Aorta (tissue), 5 donors: Measurements from ENCODE around the gene MAL. TPM values are rescaled to one million over a fixed set of nuclear protein-coding genes. Genes with fewer than 3 reads are reported as not detected.

Experiments used
- ATAC-seq: fragments of 200-7000 bp; cut with Tn5 transposase; one replicate; pipeline ENCODE4 v1.9.1; 2022; ENCODE audit warnings: moderate library complexity; ENCODE audit not compliant: low FRiP score
- DNase-seq, 2 donors: peaks; one replicate each; pipeline ENCODE4 v3.0.0-alpha.2; 2020
- H3K27ac ChIP-seq, 2 donors: one replicate each; pipeline ENCODE4 v1.5.1; 2013; ENCODE audit warnings: low read length in 2 of 2, mild to moderate bottlenecking in 2 of 2, moderate library complexity in 2 of 2, control low read depth in 1 of 2, inconsistent platforms in 1 of 2, low read depth in 1 of 2
- H3K27me3 ChIP-seq, 2 donors: one replicate each; pipeline ENCODE4 v1.6.1; 2013; ENCODE audit warnings: control low read depth in 1 of 2, low read length in 1 of 2, mild to moderate bottlenecking in 1 of 2, moderate library complexity in 1 of 2; ENCODE audit not compliant: insufficient read depth in 2 of 2, control insufficient read depth in 1 of 2
- H3K36me3 ChIP-seq, 2 donors: one replicate each; pipeline ENCODE4 v1.6.1; 2013; ENCODE audit warnings: control low read depth in 1 of 2, low read length in 1 of 2, mild to moderate bottlenecking in 1 of 2; ENCODE audit not compliant: insufficient read depth in 2 of 2, control insufficient read depth in 1 of 2
- H3K4me1 ChIP-seq, 2 donors: one replicate each; pipeline ENCODE4 v1.6.1; 2013; ENCODE audit warnings: low read length in 2 of 2, control low read depth in 1 of 2, mild to moderate bottlenecking in 1 of 2, moderate library complexity in 1 of 2; ENCODE audit not compliant: insufficient read depth in 2 of 2, control insufficient read depth in 1 of 2
- H3K4me3 ChIP-seq, 2 donors: one replicate each; pipeline ENCODE4 v1.5.1; 2013; ENCODE audit warnings: low read length in 2 of 2, control low read depth in 1 of 2, mild to moderate bottlenecking in 1 of 2
- H3K9me3 ChIP-seq: one replicate; pipeline ENCODE4 v1.6.1; 2013; ENCODE audit warnings: mild to moderate bottlenecking, low read length; ENCODE audit not compliant: control insufficient read depth
- WGBS, 2 donors: extraction: QIAGEN DNeasy Blood & Tissue Kit; methylation state at CpG; one replicate each; pipeline ENCODE4 v1.1.7; 2013; 5-methylcytosine and 5-hydroxymethylcytosine counted together
- intact Hi-C, 2 donors: fragments of 100-400 bp; cut with DNase I; formaldehyde crosslinking; loops; one replicate each; pipeline versions ENCODE4 v1.14.2 to v1.15.0; 2022
- polyA plus RNA-seq, 2 donors: library from polyadenylated mRNA; stranded (reverse); fragments of 200-250 nt; gene quantifications; one replicate each; pipeline ENCODE4 v1.2.3, GENCODE V29; 2013
- total RNA-seq, 2 donors: library from RNA; stranded (reverse); fragmentation: NEBNext Ultra II Directional; extraction: Animal tissue kit (Norgen Biotek cat#: 25700); gene quantifications; one replicate each; pipeline ENCODE4 v1.2.1, GENCODE V29; 2021
- donor health status: healthy with polysubstance abuse.
- donor health status: Bipolar disorder and iron deficiency.
- donor health status: DM: no; HTN: no; CAD: no.
- donor health status: DM: no; HTN: no; CAD: no.
- donor health status: DM: yes; HTN: yes; CAD: no.

Gene MAL
- total and polyA plus RNA-seq, 4 donors: 0.49 to 2.0 (median 1.5) TPM

GRCh38 chr2:94985636-94986035 is 39.9 kb upstream of the MAL start:
- intact Hi-C loops: no loop called here
- H3K4me3 ChIP-seq: no peak overlapping the region
- WGBS, 2 donors: 75 to 86% methylated on average over 5 of the region's 5 CpGs
- DNase-seq (no peak), ATAC-seq (no peak)
- H3K4me1 ChIP-seq: no peaks in the 10 kb centered on the region
- no peaks in the 10 kb centered on the region for H3K27me3 ChIP-seq
- no peak overlapping the region for H3K27ac ChIP-seq
- no peaks in the 10 kb centered on the region for H3K36me3 ChIP-seq
- H3K9me3 ChIP-seq: no peaks in the 10 kb centered on the region

GRCh38 chr2:94986392-94986963 is 39.0 kb upstream of the MAL start:
- DNase-seq (no peak), ATAC-seq (no peak)

GRCh38 chr2:94987074-94988020 is 38.2 kb upstream of the MAL start:
- no peaks in the 10 kb centered on the region for H3K36me3 ChIP-seq
- peak in 1 of 2 donors; percentile 22 for DNase-seq
- no peaks in the 10 kb centered on the region for H3K9me3 ChIP-seq
- no peak for ATAC-seq
- intact Hi-C loops: no loop called here
- H3K27me3 ChIP-seq: no peaks in the 10 kb centered on the region
- H3K4me3 ChIP-seq: no peak overlapping the region
- 79 to 82% methylated on average over 15 of the region's 15 CpGs for WGBS, 2 donors
- H3K4me1 ChIP-seq: no peaks in the 10 kb centered on the region
- no peak overlapping the region for H3K27ac ChIP-seq

More at GRCh38 chr2:94986392-94986963, 39.0 kb upstream of the MAL start:
- intact Hi-C loops: no loop called here
- WGBS, 2 donors: 54 to 63% methylated on average over 3 of the region's 3 CpGs
- H3K27me3 ChIP-seq: no peaks in the 10 kb centered on the region
- no peaks in the 10 kb centered on the region for H3K36me3 ChIP-seq
- no peaks in the 10 kb centered on the region for H3K4me1 ChIP-seq
- H3K27ac ChIP-seq: no peak overlapping the region
- H3K4me3 ChIP-seq: no peak overlapping the region
- H3K9me3 ChIP-seq: no peaks in the 10 kb centered on the region

GRCh38 chr2:94990956-94991355 is 34.6 kb upstream of the MAL start:
- H3K9me3 ChIP-seq: no peaks in the 10 kb centered on the region
- ATAC-seq (no peak), DNase-seq (no peak)
- no peak overlapping the region for H3K4me3 ChIP-seq
- H3K4me1 ChIP-seq: no peaks in the 10 kb centered on the region
- no peaks in the 10 kb centered on the region for H3K36me3 ChIP-seq
- intact Hi-C loops: no loop called here
- H3K27ac ChIP-seq: no peak overlapping the region
- no peaks in the 10 kb centered on the region for H3K27me3 ChIP-seq

- intact Hi-C loops: no loop called here
- H3K4me1 ChIP-seq: no peaks in the 10 kb centered on the region
- ATAC-seq: no peak
- no peaks in the 10 kb centered on the region for H3K9me3 ChIP-seq
- 80 to 87% methylated on average over 5 of the region's 5 CpGs for WGBS, 2 donors
- H3K4me3 ChIP-seq: no peak overlapping the region
- no peak overlapping the region for H3K27ac ChIP-seq
- peaks cover 0 to under 1% of the 10 kb centered on the region in 2 donors for H3K27me3 ChIP-seq
- DNase-seq: no peak
- no peaks in the 10 kb centered on the region for H3K36me3 ChIP-seq
Observed at GRCh38 chr2:94992360-94992759, 33.1 kb upstream of the MAL start.

GRCh38 chr2:94993176-94994062 is 32.1 kb upstream of the MAL start:
- no peak for ATAC-seq
- H3K36me3 ChIP-seq: no peaks in the 10 kb centered on the region
- no peaks in the 10 kb centered on the region for H3K9me3 ChIP-seq
- H3K4me1 ChIP-seq: no peaks in the 10 kb centered on the region
- H3K27me3 ChIP-seq: peaks cover 0 to 2% of the 10 kb centered on the region in 2 donors
- 79 to 80% methylated on average over 31 of the region's 31 CpGs for WGBS, 2 donors
- peak in 1 of 2 donors; percentile 51 for DNase-seq
- no peak overlapping the region for H3K27ac ChIP-seq
- H3K4me3 ChIP-seq: no peak overlapping the region
- intact Hi-C loops: no loop called here

GRCh38 chr2:94994063-94994913 is 31.2 kb upstream of the MAL start:
- intact Hi-C loops: no loop called here
- DNase-seq (peak in 1 of 2 donors; percentile 60), ATAC-seq (no peak)
- Histone ChIP-seq H3K27ac (no peak overlapping the region), H3K9me3 (no peaks in the 10 kb centered on the region), H3K27me3 (peaks cover 0 to 2% of the 10 kb centered on the region in 2 donors), H3K4me1 (no peaks in the 10 kb centered on the region), H3K4me3 (no peak overlapping the region), H3K36me3 (no peaks in the 10 kb centered on the region)
- 76% methylated on average over 16 of the region's 16 CpGs for WGBS, 2 donors
